ENCODE results near the gene DND1. TPM values are rescaled to one million over a fixed set of nuclear protein-coding genes. Genes with fewer than 3 reads are reported as not detected.

The DND1 gene
- total and polyA plus RNA-seq, 8 donors, result 0.37 to 3.8 (median 0.60) TPM

DNA sequence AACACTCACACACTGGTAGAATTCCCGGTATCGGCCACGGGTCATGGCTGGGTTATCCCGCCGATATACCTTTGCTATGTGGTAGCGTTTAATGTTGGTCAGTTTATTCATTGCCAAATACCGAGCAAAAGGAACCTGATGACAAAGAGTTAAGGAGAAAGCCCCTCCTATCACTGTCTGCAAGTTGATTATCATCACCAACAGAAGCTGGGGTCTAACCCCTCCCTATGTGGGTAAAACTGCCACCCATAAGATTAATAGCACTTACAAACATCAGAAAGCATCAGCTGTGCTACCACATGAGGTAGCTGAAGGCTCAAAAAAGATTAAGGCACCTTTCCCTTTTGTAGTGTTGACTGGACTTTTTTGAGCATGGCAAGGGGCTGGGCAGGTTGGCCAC lies 5.6 kb upstream of the DND1 start:
- FAIRE-seq, result no peak
- intact Hi-C loops (cut with DNase I), result no loop called here

DNA sequence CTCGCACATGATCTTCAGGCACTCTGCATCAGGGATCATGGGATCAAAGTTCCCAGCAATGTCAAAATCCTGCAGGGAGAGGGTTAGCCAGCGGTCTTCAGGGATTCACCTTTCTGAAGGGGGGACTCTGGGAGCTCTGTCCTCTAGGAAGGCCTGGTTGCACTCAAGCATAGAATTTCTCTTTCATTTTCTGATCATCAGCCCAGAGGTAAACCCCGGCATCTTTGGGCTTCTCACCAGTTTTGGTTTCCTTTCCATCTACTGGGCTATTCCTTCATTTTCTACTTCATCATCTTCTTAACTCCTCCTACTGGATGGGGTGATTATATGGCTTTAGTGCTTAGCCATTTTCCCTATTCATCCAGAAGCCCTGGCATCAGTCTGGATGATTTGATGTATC lies 4.6 kb upstream of the DND1 start:
- TF ChIP-seq, protein P1, sequence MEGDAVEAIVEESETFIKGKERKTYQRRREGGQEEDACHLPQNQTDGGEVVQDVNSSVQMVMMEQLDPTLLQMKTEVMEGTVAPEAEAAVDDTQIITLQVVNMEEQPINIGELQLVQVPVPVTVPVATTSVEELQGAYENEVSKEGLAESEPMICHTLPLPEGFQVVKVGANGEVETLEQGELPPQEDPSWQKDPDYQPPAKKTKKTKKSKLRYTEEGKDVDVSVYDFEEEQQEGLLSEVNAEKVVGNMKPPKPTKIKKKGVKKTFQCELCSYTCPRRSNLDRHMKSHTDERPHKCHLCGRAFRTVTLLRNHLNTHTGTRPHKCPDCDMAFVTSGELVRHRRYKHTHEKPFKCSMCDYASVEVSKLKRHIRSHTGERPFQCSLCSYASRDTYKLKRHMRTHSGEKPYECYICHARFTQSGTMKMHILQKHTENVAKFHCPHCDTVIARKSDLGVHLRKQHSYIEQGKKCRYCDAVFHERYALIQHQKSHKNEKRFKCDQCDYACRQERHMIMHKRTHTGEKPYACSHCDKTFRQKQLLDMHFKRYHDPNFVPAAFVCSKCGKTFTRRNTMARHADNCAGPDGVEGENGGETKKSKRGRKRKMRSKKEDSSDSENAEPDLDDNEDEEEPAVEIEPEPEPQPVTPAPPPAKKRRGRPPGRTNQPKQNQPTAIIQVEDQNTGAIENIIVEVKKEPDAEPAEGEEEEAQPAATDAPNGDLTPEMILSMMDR (IDR thresholded peaks at IDR 0.05), result no peak
- H3K4me3 ChIP-seq, result no peak overlapping the region
- H3K9me3 ChIP-seq, result no peaks in the 10 kb centered on the region
- DNase-seq (no peak), FAIRE-seq (no peak), ATAC-seq (no peak)
- no peaks in the 10 kb centered on the region for H3K27me3 ChIP-seq
- no peaks in the 10 kb centered on the region for H3K4me1 ChIP-seq
- H3K36me3 ChIP-seq, result peaks cover 0 to 54% (median 20%) of the 10 kb centered on the region in 3 donors
- no peak overlapping the region for H3K27ac ChIP-seq
- intact Hi-C loops (cut with DNase I), result no loop called here
- WGBS, 2 donors, result 90 to 94% methylated on average over 3 of the region's 3 CpGs

More for the DNA sequence above, 5.6 kb upstream of the DND1 start:
- Histone ChIP-seq H3K27ac (no peak overlapping the region), H3K27me3 (no peaks in the 10 kb centered on the region), H3K4me3 (no peak overlapping the region), H3K4me1 (no peaks in the 10 kb centered on the region), H3K9me3 (no peaks in the 10 kb centered on the region), H3K36me3 (peaks cover 0 to 48% (median 20%) of the 10 kb centered on the region in 3 donors)
- TF ChIP-seq, protein P1 (IDR thresholded peaks at IDR 0.05), result no peak
- ATAC-seq (no peak), DNase-seq (no peak)
- 97% methylated on average over 7 of the region's 7 CpGs for WGBS, 2 donors

DNA sequence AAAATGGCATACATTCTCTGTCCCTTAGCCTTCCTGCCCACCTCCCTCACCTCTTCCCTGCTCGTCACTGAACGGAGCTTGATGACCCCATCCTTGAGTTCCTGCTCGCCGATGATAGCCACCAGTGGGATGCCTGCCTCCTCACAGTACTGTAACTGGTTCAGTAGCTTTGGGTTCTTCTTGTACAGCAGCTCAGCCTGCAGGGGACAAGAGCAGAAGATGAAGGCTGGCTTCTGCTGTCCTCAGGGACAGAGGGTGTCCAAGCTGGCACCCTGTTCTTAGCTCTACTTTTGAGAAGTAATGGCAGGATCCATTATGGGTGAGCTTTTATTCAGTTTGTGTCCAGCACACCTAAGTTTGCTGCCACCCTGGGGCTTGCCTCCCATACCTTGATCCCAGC lies 1.3 kb upstream of the DND1 start:
- no peak overlapping the region for H3K4me3 ChIP-seq
- no peak for ATAC-seq
- no peaks in the 10 kb centered on the region for H3K27me3 ChIP-seq
- H3K27ac ChIP-seq, result no peak overlapping the region
- intact Hi-C loops (cut with DNase I), result no loop called here
- 93 to 95% methylated on average over 4 of the region's 4 CpGs for WGBS, 2 donors
- no peak for DNase-seq
- no peaks in the 10 kb centered on the region for H3K4me1 ChIP-seq
- no peak for FAIRE-seq
- H3K9me3 ChIP-seq, result no peaks in the 10 kb centered on the region
- H3K36me3 ChIP-seq, result peaks cover 0 to 48% (median 11%) of the 10 kb centered on the region in 3 donors
- TF ChIP-seq, protein P1 (IDR thresholded peaks at IDR 0.05), result no peak

DNA sequence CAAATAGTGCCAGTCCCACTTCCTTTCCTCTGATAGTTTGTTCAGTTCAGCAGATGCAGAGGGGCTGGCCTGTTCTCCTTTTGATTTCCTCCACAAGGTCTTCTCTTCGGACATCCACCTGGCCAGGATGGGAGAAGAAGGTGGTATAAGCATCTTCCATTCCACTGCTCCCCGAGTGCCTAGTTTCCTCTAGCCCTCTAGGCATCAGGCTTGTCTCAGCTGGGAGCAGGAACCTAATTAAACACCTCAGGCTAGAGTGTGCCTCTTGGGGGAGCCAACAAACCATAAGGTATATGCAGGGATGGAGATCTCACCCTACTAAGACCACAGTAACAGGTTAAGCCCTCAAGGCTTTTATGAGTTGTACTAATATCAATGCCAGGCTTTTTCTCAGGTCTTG lies 835 bp upstream of the DND1 start:
- no peak overlapping the region for H3K27ac ChIP-seq
- H3K9me3 ChIP-seq, result no peaks in the 10 kb centered on the region
- no peak overlapping the region for H3K4me3 ChIP-seq
- no peaks in the 10 kb centered on the region for H3K27me3 ChIP-seq
- DNase-seq (no peak), FAIRE-seq (no peak), ATAC-seq (no peak)
- TF ChIP-seq, protein P1 (IDR thresholded peaks at IDR 0.05), result no peak
- H3K4me1 ChIP-seq, result no peaks in the 10 kb centered on the region
- H3K36me3 ChIP-seq, result peaks cover 0 to 51% (median 14%) of the 10 kb centered on the region in 3 donors
- intact Hi-C loops (cut with DNase I), result no loop called here
- WGBS, 2 donors, result 83 to 90% methylated on average over 2 of the region's 2 CpGs

GRCh38 chr5:140672455-140673186 lies 755 bp downstream of the DND1 start:
- H3K27me3 ChIP-seq, result no peaks in the 10 kb centered on the region
- H3K27ac ChIP-seq, result no peak overlapping the region
- H3K9me3 ChIP-seq, result no peaks in the 10 kb centered on the region
- DNase-seq (peak in 5 of 6 donors; percentile 31 to 82 (median 61)), ATAC-seq (peak in 2 of 4 donors; percentile 51 to 58), FAIRE-seq (no peak)
- H3K36me3 ChIP-seq, result peaks cover 0 to 56% (median 19%) of the 10 kb centered on the region in 3 donors
- TF ChIP-seq, protein P1 (IDR thresholded peaks at IDR 0.05), result no peak
- 76 to 83% methylated on average over 69 to 70 of the region's 70 CpGs for WGBS, 2 donors
- intact Hi-C loops (cut with DNase I), result no loop called here
- no peaks in the 10 kb centered on the region for H3K4me1 ChIP-seq
- H3K4me3 ChIP-seq, result no peak overlapping the region

Data from pancreas (tissue), 10 donors.